ENCODE data around the gene CUX1. TPM values are rescaled to one million over a fixed set of nuclear protein-coding genes. Genes with fewer than 3 reads are reported as not detected.

CUX1 gene
- total and polyA plus RNA-seq, 10 of the 15 experiments (the other 5 are each of a cell fraction or from before 2014, with no cell fraction given) = 6.1 to 48.6 (median 25.9) TPM

DNA sequence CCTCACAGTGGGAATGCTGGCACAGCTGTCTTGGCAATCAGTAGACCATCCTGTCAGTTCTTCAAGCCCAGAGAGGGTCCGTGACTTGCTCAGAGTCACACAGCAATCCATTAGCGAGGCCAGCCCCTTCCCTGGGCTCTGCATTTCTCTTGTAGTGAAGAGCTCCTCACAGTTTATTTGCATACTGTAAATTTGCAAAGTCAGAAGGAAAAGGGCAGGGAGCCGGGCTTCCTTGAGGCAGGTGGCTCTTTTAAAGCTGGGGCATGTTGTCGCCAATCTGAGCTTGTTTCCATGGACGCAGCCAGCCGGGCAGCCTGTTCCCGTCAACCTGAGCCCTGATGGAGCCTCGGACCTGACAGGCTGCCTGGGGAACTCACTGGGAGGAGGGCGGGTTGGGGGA lies 123.4 kb downstream of the CUX1 start:
- H3K4me2 ChIP-seq (ENCODE audit: control insufficient read depth, insufficient read depth) = peak overlapping the region; percentile 7; the same call in 1 of the 2 replicates
- H3K4me3 ChIP-seq = no peak overlapping the region
- ChIA-PET POLR2A (interaction anchor here (0.5 to 2.6 kb wide), 5 partner anchors 12 to 133 kb away, joined by 3 to 12 read pairs (median 3); no protein-coding TSS in a partner anchor), RAD21 (ENCODE audit: unreplicated experiment) (interaction anchor here (0.7 to 3.6 kb wide), 9 partner anchors 14 to 124 kb away, joined by 3 to 28 read pairs (median 3); no protein-coding TSS in a partner anchor), CTCF (interaction anchor here (0.7 to 1.3 kb wide), 2 partner anchors 14 to 15 kb away, joined by 3 read pairs; no protein-coding TSS in a partner anchor), SMC1A (ENCODE audit: uncharacterized antibody, unreplicated experiment) (interaction anchor here (0.6 to 3.7 kb wide), 11 partner anchors 9 to 123 kb away, joined by 3 to 21 read pairs (median 4); no protein-coding TSS in a partner anchor)
- no TSS peak for BruUV-seq (replicated peaks)
- no peak for TF ChIP-seq SUZ12 (IDR thresholded peaks at IDR 0.05; ENCODE audit: unreplicated experiment)
- TF ChIP-seq CBFB (IDR thresholded peaks at IDR 0.05; ENCODE audit: low read depth) = no peak
- TF ChIP-seq RCOR1 (conservative IDR thresholded peaks at IDR 0.05; ENCODE audit: low read depth, low read length) = no peak
- TF ChIP-seq IKZF2 (IDR thresholded peaks at IDR 0.05) = no peak
- TF ChIP-seq, protein P1, sequence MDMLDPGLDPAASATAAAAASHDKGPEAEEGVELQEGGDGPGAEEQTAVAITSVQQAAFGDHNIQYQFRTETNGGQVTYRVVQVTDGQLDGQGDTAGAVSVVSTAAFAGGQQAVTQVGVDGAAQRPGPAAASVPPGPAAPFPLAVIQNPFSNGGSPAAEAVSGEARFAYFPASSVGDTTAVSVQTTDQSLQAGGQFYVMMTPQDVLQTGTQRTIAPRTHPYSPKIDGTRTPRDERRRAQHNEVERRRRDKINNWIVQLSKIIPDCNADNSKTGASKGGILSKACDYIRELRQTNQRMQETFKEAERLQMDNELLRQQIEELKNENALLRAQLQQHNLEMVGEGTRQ (IDR thresholded peaks at IDR 0.05; ENCODE audit: borderline replicate concordance, low read depth, low read length) = no peak
- TF ChIP-seq BRCA1 (IDR thresholded peaks at IDR 0.05; ENCODE audit: low read depth, low read length) = no peak
- TF ChIP-seq, protein P2, sequence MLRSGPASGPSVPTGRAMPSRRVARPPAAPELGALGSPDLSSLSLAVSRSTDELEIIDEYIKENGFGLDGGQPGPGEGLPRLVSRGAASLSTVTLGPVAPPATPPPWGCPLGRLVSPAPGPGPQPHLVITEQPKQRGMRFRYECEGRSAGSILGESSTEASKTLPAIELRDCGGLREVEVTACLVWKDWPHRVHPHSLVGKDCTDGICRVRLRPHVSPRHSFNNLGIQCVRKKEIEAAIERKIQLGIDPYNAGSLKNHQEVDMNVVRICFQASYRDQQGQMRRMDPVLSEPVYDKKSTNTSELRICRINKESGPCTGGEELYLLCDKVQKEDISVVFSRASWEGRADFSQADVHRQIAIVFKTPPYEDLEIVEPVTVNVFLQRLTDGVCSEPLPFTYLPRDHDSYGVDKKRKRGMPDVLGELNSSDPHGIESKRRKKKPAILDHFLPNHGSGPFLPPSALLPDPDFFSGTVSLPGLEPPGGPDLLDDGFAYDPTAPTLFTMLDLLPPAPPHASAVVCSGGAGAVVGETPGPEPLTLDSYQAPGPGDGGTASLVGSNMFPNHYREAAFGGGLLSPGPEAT (IDR thresholded peaks at IDR 0.05; ENCODE audit: low read depth) = no peak
- no peak for TF ChIP-seq ETV6 (conservative IDR thresholded peaks at IDR 0.05 in 1 of 2, IDR thresholded peaks at IDR 0.05 in 1 of 2; ENCODE audit: borderline replicate concordance in 1 of 2, low read depth in 1 of 2)
- no peak for TF ChIP-seq TCF12 (IDR thresholded peaks at IDR 0.05; ENCODE audit: low read depth, low read length)
- no peak for TF ChIP-seq POLR2AphosphoS5 (IDR thresholded peaks at IDR 0.05; ENCODE audit: low read length)
- TF ChIP-seq ZZZ3 (IDR thresholded peaks at IDR 0.05; ENCODE audit: control insufficient read depth, insufficient read length, low read depth) = no peak
- no peak for TF ChIP-seq KLF5 (IDR thresholded peaks at IDR 0.05; ENCODE audit: partially characterized antibody)
- TF ChIP-seq, protein P3, sequence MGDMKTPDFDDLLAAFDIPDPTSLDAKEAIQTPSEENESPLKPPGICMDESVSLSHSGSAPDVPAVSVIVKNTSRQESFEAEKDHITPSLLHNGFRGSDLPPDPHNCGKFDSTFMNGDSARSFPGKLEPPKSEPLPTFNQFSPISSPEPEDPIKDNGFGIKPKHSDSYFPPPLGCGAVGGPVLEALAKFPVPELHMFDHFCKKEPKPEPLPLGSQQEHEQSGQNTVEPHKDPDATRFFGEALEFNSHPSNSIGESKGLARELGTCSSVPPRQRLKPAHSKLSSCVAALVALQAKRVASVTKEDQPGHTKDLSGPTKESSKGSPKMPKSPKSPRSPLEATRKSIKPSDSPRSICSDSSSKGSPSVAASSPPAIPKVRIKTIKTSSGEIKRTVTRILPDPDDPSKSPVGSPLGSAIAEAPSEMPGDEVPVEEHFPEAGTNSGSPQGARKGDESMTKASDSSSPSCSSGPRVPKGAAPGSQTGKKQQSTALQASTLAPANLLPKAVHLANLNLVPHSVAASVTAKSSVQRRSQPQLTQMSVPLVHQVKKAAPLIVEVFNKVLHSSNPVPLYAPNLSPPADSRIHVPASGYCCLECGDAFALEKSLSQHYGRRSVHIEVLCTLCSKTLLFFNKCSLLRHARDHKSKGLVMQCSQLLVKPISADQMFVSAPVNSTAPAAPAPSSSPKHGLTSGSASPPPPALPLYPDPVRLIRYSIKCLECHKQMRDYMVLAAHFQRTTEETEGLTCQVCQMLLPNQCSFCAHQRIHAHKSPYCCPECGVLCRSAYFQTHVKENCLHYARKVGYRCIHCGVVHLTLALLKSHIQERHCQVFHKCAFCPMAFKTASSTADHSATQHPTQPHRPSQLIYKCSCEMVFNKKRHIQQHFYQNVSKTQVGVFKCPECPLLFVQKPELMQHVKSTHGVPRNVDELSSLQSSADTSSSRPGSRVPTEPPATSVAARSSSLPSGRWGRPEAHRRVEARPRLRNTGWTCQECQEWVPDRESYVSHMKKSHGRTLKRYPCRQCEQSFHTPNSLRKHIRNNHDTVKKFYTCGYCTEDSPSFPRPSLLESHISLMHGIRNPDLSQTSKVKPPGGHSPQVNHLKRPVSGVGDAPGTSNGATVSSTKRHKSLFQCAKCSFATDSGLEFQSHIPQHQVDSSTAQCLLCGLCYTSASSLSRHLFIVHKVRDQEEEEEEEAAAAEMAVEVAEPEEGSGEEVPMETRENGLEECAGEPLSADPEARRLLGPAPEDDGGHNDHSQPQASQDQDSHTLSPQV (IDR thresholded peaks at IDR 0.05) = no peak
- TF ChIP-seq IRF4 (IDR thresholded peaks at IDR 0.05; ENCODE audit: low read depth, low read length) = no peak
- ATAC-seq (no peak), FAIRE-seq (no peak), DNase-seq (ENCODE audit: low read depth, low spot score) (no peak)
- no peak overlapping the region for H2AFZ ChIP-seq (ENCODE audit: control insufficient read depth, low read depth, low read length)
- H3K36me3 ChIP-seq (ENCODE audit: control insufficient read depth in 2 of 2, insufficient read depth in 2 of 2, low read length in 1 of 2) = peaks cover 0 to 1% of the 10 kb centered on the region in 2 experiments; a peak in 1 of 4 replicates
- H3K4me1 ChIP-seq (ENCODE audit: control insufficient read depth, insufficient read depth, low read length) = peaks cover 48% of the 10 kb centered on the region
- H3K79me2 ChIP-seq (ENCODE audit: control insufficient read depth, insufficient read depth, low read length) = peaks cover 6% of the 10 kb centered on the region
- WGBS (ENCODE audit: insufficient coverage, insufficient replicate concordance, low lambda C conversion rate, missing lambda C conversion rate) = 80% methylated on average over 8 of the region's 9 CpGs
- H4K20me1 ChIP-seq (ENCODE audit: control insufficient read depth, insufficient read depth) = no peaks in the 10 kb centered on the region
- in situ Hi-C loops (cut with MboI) = no loop called here
- no peak overlapping the region for H3K27ac ChIP-seq (ENCODE audit: control insufficient read depth, insufficient read depth)
- H3K9me3 ChIP-seq (replicated peaks; ENCODE audit: control insufficient read depth, insufficient read depth, low read length) = no peaks in the 10 kb centered on the region; the same call in 2 of the 3 replicates
- no peaks in the 10 kb centered on the region for H3K27me3 ChIP-seq (replicated peaks in 1 of 2; ENCODE audit: control insufficient read depth in 2 of 2, insufficient read depth in 2 of 2, low read length in 1 of 2)
- H3K9ac ChIP-seq (ENCODE audit: control insufficient read depth, insufficient read depth, low read length) = no peak overlapping the region
- intact Hi-C loops (cut with micrococcal nuclease; ENCODE audit: unreplicated experiment) = no loop called here
